ENCODE data around the gene CASZ1.

Gene CASZ1

DNA sequence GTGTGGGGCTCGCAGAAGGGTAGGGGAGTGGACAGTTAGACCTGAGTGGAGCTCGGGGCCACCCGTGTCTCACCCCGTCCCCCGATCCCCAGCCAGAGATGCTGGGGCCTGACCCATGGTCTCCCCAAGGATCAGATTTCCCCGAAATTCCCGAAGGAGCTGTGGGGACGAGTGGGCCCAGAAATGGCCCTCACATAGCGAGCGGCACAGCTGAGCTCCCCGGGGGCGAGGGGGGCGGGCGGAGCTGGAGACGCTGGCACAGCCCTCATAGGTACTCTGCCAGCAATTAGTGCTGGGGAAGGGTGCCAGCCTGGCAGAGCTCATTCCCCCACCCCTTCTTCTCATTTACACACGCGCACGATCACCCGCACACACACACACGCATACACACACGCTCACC lies 9.2 kb downstream of the CASZ1 start:
- peaks cover 35 to 63% of the 10 kb centered on the region in 2 donors for H3K4me1 ChIP-seq (ENCODE audit: control insufficient read depth in 1 of 2, insufficient read depth in 2 of 2, low read length in 2 of 2)
- H3K4me3 ChIP-seq (ENCODE audit: low read depth in 1 of 2, low read length in 2 of 2) = no peak overlapping the region
- no peaks in the 10 kb centered on the region for H3K36me3 ChIP-seq (ENCODE audit: control insufficient read depth in 1 of 2, insufficient read depth in 2 of 2, low read length in 2 of 2)
- no peak overlapping the region for H3K9ac ChIP-seq (ENCODE audit: low read depth in 1 of 2, low read length in 2 of 2)
- H3K9me3 ChIP-seq (ENCODE audit: control insufficient read depth in 1 of 2, low read length in 2 of 2) = no peaks in the 10 kb centered on the region
- peaks cover 0 to 8% of the 10 kb centered on the region in 2 donors for H3K27me3 ChIP-seq (ENCODE audit: control insufficient read depth in 1 of 2, insufficient read depth in 2 of 2, low read length in 2 of 2)
- no peak overlapping the region for H3K27ac ChIP-seq (ENCODE audit: low read depth, low read length)

DNA sequence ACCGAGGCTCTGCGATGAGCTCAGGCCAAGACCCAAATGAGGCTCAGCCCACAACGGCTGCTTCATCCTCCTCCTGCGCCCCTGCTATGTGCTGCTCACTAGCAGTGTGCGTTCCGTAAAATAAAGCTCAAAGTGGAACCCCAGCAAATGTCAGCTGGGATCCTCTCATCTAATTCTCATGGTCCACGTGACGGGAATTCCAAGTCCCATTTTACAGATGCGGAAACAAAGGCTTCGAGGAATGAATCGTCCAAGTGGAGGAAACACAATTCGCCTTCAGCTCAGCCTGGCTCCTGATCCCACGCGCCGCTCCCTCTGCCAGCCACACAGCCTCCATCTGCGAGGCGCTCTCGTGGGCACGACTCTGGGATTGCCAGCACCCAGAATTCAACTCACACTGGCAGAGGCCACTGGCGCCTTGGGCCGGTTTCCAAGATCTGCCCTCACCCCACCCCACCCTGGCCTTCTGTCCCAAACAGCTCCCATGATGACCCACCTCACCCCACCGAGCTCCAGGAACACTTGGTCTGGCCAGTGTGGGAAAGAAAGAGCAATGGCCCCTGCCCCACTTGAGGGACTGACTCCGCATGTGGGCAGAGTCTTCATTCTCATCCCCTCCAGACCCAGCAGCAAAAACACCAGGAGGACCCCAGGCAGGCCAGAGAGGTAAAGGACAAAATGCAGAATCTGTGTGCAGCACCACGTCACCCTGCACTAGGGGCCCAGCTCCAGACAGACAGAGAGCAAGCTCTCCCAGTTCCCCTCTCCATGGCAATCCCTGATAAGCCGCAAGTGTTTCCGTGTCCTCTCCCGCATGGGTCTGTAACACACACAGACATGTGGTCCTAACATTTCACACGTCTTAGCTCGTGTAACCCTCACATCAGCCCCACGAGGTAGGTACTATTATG lies 10.5 kb downstream of the CASZ1 start:
- no peaks in the 10 kb centered on the region for H3K9me3 ChIP-seq (ENCODE audit: control insufficient read depth in 1 of 2, low read length in 2 of 2)
- H3K36me3 ChIP-seq (ENCODE audit: control insufficient read depth in 1 of 2, insufficient read depth in 2 of 2, low read length in 2 of 2) = no peaks in the 10 kb centered on the region
- H3K27ac ChIP-seq (ENCODE audit: low read depth, low read length) = no peak overlapping the region
- H3K27me3 ChIP-seq (ENCODE audit: control insufficient read depth in 1 of 2, insufficient read depth in 2 of 2, low read length in 2 of 2) = peaks cover 0 to 3% of the 10 kb centered on the region in 2 donors
- peaks cover 42 to 70% of the 10 kb centered on the region in 2 donors for H3K4me1 ChIP-seq (ENCODE audit: control insufficient read depth in 1 of 2, insufficient read depth in 2 of 2, low read length in 2 of 2)
- H3K9ac ChIP-seq (ENCODE audit: low read depth in 1 of 2, low read length in 2 of 2) = no peak overlapping the region
- H3K4me3 ChIP-seq (ENCODE audit: low read depth in 1 of 2, low read length in 2 of 2) = no peak overlapping the region

DNA sequence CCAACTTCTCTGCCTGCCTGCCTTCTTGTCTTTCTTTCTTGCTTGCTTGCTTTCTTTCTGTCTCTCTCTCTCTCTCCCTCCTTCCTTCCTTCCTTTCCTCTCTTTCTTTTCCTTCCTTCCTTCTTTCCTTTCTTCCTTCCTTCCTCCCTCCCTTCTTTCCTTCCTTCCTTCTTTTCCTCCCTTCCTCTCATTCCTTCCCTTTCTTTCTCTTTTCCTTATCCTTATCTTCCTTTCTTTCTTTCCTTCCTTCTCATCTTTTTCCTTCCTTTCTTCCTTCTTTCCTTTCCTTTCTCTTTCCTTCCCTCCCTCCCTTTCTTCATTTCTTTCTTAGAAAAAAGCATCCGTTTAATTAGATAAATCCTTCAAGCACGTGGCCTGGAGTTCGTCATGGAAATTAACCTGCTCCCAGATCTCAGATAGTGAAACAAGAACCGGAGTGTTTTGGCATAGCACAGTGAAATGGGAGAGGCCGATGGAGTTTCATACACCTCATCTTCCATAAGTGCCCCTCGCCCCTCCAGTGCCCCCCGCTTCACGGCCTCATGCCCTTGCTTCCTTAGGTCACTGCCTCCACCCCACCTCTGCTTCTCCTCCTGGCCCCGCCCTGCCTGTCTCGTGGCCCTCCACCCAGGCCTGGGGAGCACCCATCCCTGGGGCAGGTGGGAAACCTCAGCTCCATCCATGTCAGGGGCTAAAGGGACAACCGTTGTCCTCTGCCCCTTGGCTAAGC lies 11.3 kb downstream of the CASZ1 start:
- peaks cover 50 to 69% of the 10 kb centered on the region in 2 donors for H3K4me1 ChIP-seq (ENCODE audit: control insufficient read depth in 1 of 2, insufficient read depth in 2 of 2, low read length in 2 of 2)
- no peak overlapping the region for H3K4me3 ChIP-seq (ENCODE audit: low read depth in 1 of 2, low read length in 2 of 2)
- no peaks in the 10 kb centered on the region for H3K36me3 ChIP-seq (ENCODE audit: control insufficient read depth in 1 of 2, insufficient read depth in 2 of 2, low read length in 2 of 2)
- H3K27me3 ChIP-seq (ENCODE audit: control insufficient read depth in 1 of 2, insufficient read depth in 2 of 2, low read length in 2 of 2) = peaks cover 0 to 3% of the 10 kb centered on the region in 2 donors
- no peak overlapping the region for H3K9ac ChIP-seq (ENCODE audit: low read depth in 1 of 2, low read length in 2 of 2)
- no peaks in the 10 kb centered on the region for H3K9me3 ChIP-seq (ENCODE audit: control insufficient read depth in 1 of 2, low read length in 2 of 2)
- no peak overlapping the region for H3K27ac ChIP-seq (ENCODE audit: low read depth, low read length)

DNA sequence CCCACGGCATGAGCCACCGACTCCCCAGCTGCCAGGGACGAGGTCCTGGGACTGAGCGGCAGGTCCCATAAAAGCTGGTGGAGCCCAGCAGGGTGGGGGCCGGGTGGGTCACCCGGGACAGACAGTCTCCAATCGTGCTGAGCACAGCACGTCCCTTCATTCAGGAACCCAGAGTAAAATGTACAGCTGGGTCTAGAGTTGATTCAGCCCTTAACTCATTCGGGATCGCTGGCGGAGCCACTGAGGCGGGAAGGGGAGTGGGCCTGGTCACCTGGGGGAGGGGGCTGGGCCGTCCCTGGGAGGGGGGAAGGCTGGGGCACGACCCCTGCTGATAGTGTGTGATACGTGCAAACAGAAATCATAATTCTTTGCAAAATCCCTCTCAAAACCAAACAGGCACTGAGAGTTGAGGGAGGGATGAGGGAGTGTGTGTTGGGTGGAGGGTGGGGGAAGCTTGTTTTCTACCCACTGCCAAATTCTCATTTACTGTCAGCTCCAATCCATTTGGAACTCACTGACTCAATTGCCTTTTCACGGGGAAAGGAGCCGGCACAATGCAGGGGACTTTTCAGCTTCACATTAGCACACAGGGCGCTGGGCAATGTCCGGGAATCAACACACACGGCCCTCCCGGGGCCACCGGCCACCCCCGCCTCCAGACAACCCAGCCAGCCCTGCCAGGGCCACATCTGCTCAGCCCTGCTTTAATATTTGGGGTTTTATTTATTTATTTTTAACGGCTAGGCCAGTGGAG lies 13.8 kb downstream of the CASZ1 start:
- Histone ChIP-seq H3K36me3 (ENCODE audit: control insufficient read depth in 1 of 2, insufficient read depth in 2 of 2, low read length in 2 of 2) (no peaks in the 10 kb centered on the region), H3K27ac (ENCODE audit: low read depth, low read length) (no peak overlapping the region), H3K4me1 (ENCODE audit: control insufficient read depth in 1 of 2, insufficient read depth in 2 of 2, low read length in 2 of 2) (peaks cover 53 to 61% of the 10 kb centered on the region in 2 donors), H3K27me3 (ENCODE audit: control insufficient read depth in 1 of 2, insufficient read depth in 2 of 2, low read length in 2 of 2) (peaks cover 0 to 3% of the 10 kb centered on the region in 2 donors), H3K9me3 (ENCODE audit: control insufficient read depth in 1 of 2, low read length in 2 of 2) (no peaks in the 10 kb centered on the region), H3K4me3 (ENCODE audit: low read depth in 1 of 2, low read length in 2 of 2) (no peak overlapping the region), H3K9ac (ENCODE audit: low read depth in 1 of 2, low read length in 2 of 2) (no peak overlapping the region)

DNA sequence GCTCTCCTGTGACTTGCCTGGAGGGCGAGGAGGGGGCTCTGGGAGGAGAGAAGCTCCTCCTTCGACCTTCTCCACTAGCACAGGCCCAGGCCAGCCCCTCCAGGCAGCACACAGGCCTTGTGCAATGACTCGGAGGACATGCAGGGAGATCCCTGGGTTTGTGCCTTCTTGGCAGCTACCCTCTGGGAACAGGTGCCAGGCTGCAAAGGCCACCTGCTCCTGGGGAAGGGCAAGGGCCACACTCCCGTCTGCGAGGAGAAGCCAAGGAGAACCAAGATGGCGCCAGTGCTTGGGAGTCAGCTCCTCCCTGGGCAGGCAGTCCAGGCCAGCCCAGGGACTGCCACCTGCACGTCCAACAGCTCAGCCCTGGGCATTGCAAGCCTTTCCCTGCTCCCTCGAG lies 15.3 kb downstream of the CASZ1 start:
- peak overlapping the region in 1 of 2 donors; percentile 28 for H3K4me3 ChIP-seq (ENCODE audit: low read depth in 1 of 2, low read length in 2 of 2)
- peak overlapping the region; percentile 22 to 30 for H3K9ac ChIP-seq (ENCODE audit: low read depth in 1 of 2, low read length in 2 of 2)
- H3K4me1 ChIP-seq (ENCODE audit: control insufficient read depth in 1 of 2, insufficient read depth in 2 of 2, low read length in 2 of 2) = peaks cover 62 to 73% of the 10 kb centered on the region in 2 donors

DNA sequence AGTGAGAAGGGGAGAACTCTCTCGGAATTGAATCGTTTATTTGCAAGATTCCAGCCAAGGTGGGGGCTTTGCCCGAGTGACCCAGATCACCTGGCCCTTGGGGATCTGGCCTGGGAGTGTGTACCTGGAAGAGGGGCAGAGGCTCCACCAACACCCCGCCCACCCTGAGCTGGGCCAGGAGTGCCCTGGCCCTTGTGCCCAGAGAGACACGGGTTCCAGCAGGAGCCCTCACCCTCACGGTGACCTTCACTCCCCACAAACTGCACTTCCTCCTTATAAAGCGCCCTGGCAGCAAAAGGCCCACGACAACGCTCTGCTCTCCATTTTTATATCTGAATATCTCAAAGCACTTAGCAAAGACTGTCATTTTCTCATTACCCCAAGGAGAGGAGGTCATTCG lies 16.6 kb downstream of the CASZ1 start:
- Histone ChIP-seq H3K27ac (ENCODE audit: low read depth, low read length) (peak overlapping the region; percentile 87), H3K9me3 (ENCODE audit: control insufficient read depth in 1 of 2, low read length in 2 of 2) (no peaks in the 10 kb centered on the region), H3K36me3 (ENCODE audit: control insufficient read depth in 1 of 2, insufficient read depth in 2 of 2, low read length in 2 of 2) (no peaks in the 10 kb centered on the region), H3K4me1 (ENCODE audit: control insufficient read depth in 1 of 2, insufficient read depth in 2 of 2, low read length in 2 of 2) (peaks cover 65 to 69% of the 10 kb centered on the region in 2 donors), H3K9ac (ENCODE audit: low read depth in 1 of 2, low read length in 2 of 2) (peak overlapping the region; percentile 67 to 86), H3K27me3 (ENCODE audit: control insufficient read depth in 1 of 2, insufficient read depth in 2 of 2, low read length in 2 of 2) (peaks cover 0 to 3% of the 10 kb centered on the region in 2 donors), H3K4me3 (ENCODE audit: low read depth in 1 of 2, low read length in 2 of 2) (peak overlapping the region; percentile 36 to 42)

More for the DNA sequence above, 15.3 kb downstream of the CASZ1 start:
- Histone ChIP-seq H3K27me3 (ENCODE audit: control insufficient read depth in 1 of 2, insufficient read depth in 2 of 2, low read length in 2 of 2) (peaks cover 0 to 3% of the 10 kb centered on the region in 2 donors), H3K27ac (ENCODE audit: low read depth, low read length) (peak overlapping the region; percentile 76), H3K9me3 (ENCODE audit: control insufficient read depth in 1 of 2, low read length in 2 of 2) (no peaks in the 10 kb centered on the region), H3K36me3 (ENCODE audit: control insufficient read depth in 1 of 2, insufficient read depth in 2 of 2, low read length in 2 of 2) (no peaks in the 10 kb centered on the region)

DNA sequence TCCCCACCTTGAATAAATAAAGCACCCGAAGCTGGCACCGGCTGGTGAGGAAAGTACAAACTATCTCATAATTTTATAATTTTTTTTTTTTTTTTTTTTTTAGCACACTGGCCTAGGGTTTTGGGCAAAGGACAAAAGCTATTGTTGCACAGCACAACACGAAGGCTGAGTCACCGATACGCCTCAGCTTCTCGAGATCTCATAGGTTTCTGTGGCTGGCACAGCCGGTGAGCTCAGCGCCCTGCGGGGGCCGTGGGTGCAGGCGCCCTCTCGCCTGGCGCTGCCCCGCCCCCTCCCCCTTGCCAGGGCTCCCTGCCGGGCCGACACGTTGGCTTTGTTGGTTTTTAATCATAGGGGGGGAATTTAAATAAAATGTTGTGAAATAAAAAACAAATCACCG lies 17.2 kb downstream of the CASZ1 start:
- Histone ChIP-seq H3K4me1 (ENCODE audit: control insufficient read depth in 1 of 2, insufficient read depth in 2 of 2, low read length in 2 of 2) (peaks cover 70 to 71% of the 10 kb centered on the region in 2 donors), H3K9ac (ENCODE audit: low read depth in 1 of 2, low read length in 2 of 2) (peak overlapping the region; percentile 67 to 86), H3K27ac (ENCODE audit: low read depth, low read length) (peak overlapping the region; percentile 87), H3K9me3 (ENCODE audit: control insufficient read depth in 1 of 2, low read length in 2 of 2) (no peaks in the 10 kb centered on the region), H3K27me3 (ENCODE audit: control insufficient read depth in 1 of 2, insufficient read depth in 2 of 2, low read length in 2 of 2) (peaks cover 0 to 3% of the 10 kb centered on the region in 2 donors), H3K4me3 (ENCODE audit: low read depth in 1 of 2, low read length in 2 of 2) (peak overlapping the region in 1 of 2 donors; percentile 42), H3K36me3 (ENCODE audit: control insufficient read depth in 1 of 2, insufficient read depth in 2 of 2, low read length in 2 of 2) (no peaks in the 10 kb centered on the region)

DNA sequence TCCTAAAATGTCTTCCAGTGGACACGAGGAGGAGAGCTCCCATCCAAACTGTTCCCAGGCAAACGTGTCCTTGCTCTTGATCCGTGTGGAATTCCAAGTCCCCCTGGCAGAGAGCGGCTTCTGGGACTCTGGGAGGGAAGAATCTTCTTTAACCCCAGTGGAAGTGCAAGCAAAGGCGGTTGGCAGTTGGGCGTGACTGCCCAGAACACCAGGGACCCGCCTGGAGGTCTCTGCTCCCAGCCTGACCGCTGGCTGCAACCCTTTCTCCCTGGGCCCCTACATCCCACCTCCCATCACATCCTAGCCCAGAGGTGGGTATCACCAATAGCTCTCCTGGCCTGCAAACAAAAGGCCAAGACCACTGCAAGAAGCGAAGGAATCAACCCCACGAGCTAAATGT lies 17.8 kb downstream of the CASZ1 start:
- Histone ChIP-seq H3K36me3 (ENCODE audit: control insufficient read depth in 1 of 2, insufficient read depth in 2 of 2, low read length in 2 of 2) (no peaks in the 10 kb centered on the region), H3K27me3 (ENCODE audit: control insufficient read depth in 1 of 2, insufficient read depth in 2 of 2, low read length in 2 of 2) (peaks cover 0 to 3% of the 10 kb centered on the region in 2 donors), H3K4me1 (ENCODE audit: control insufficient read depth in 1 of 2, insufficient read depth in 2 of 2, low read length in 2 of 2) (peaks cover 75 to 77% of the 10 kb centered on the region in 2 donors), H3K9me3 (ENCODE audit: control insufficient read depth in 1 of 2, low read length in 2 of 2) (no peaks in the 10 kb centered on the region), H3K4me3 (ENCODE audit: low read depth in 1 of 2, low read length in 2 of 2) (peak overlapping the region in 1 of 2 donors; percentile 26), H3K9ac (ENCODE audit: low read depth in 1 of 2, low read length in 2 of 2) (peak overlapping the region; percentile 56 to 61), H3K27ac (ENCODE audit: low read depth, low read length) (peak overlapping the region; percentile 77)

DNA sequence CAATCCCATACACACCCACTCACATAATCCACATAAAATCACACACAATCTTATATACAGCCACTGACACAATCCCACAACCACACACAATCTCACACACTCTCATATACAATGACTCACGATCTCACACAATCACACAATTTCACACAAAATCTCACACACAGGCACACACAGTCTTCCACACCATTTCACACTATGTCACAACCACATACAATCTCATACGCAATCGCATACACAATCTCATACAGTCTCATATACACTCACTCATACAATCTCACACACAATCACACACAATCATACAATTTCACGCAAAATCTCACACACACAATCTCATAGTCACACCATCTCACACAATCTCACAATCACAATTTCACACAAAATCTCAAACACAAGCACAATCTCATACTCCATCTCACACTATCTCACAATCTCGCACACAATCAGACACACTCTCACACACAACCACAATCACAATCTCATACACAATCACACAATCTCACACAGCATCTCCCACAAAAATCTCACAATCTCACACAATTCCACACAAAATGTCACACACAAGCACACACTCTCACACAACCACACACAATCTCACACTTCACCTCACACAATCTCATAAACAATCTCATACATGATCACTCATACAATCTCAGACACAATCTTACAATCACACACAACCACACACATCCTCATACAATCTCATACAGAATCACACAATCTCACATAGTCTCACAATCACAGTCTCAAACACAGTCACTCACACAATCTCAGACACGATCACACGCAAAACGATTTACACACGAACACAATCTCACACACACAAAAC lies 18.5 kb downstream of the CASZ1 start:
- H3K4me1 ChIP-seq (ENCODE audit: control insufficient read depth in 1 of 2, insufficient read depth in 2 of 2, low read length in 2 of 2) = peaks cover 76 to 82% of the 10 kb centered on the region in 2 donors
- H3K9ac ChIP-seq (ENCODE audit: low read depth in 1 of 2, low read length in 2 of 2) = peak overlapping the region; percentile 56 to 61
- no peaks in the 10 kb centered on the region for H3K36me3 ChIP-seq (ENCODE audit: control insufficient read depth in 1 of 2, insufficient read depth in 2 of 2, low read length in 2 of 2)
- H3K27me3 ChIP-seq (ENCODE audit: control insufficient read depth in 1 of 2, insufficient read depth in 2 of 2, low read length in 2 of 2) = peaks cover 0 to 3% of the 10 kb centered on the region in 2 donors
- no peak overlapping the region for H3K27ac ChIP-seq (ENCODE audit: low read depth, low read length)
- no peak overlapping the region for H3K4me3 ChIP-seq (ENCODE audit: low read depth in 1 of 2, low read length in 2 of 2)
- H3K9me3 ChIP-seq (ENCODE audit: control insufficient read depth in 1 of 2, low read length in 2 of 2) = no peaks in the 10 kb centered on the region

Data from duodenal mucosa (tissue), 2 donors.